LNCaP clone FGC (cell line): Measurements from ENCODE around the gene SORT1.

Experiments
- DNase-seq: peaks from one replicate; pipeline ENCODE4 v3.0.0-alpha.2; 2011; ENCODE audit warnings: low read depth
- H3K4me3 ChIP-seq: 2 replicates; pipeline ENCODE4 v1.5.1; 2011; ENCODE audit warnings: mild to moderate bottlenecking, low read depth, low read length, control low read depth
- TF ChIP-seq, protein P1 (sequence below): IDR thresholded peaks from 2 replicates; pipeline ENCODE4 v1.5.1; 2012; ENCODE audit warnings: mild to moderate bottlenecking; ENCODE audit not compliant: control insufficient read depth, insufficient read depth; ENCODE audit errors: extremely low read depth

Gene SORT1

DNA sequence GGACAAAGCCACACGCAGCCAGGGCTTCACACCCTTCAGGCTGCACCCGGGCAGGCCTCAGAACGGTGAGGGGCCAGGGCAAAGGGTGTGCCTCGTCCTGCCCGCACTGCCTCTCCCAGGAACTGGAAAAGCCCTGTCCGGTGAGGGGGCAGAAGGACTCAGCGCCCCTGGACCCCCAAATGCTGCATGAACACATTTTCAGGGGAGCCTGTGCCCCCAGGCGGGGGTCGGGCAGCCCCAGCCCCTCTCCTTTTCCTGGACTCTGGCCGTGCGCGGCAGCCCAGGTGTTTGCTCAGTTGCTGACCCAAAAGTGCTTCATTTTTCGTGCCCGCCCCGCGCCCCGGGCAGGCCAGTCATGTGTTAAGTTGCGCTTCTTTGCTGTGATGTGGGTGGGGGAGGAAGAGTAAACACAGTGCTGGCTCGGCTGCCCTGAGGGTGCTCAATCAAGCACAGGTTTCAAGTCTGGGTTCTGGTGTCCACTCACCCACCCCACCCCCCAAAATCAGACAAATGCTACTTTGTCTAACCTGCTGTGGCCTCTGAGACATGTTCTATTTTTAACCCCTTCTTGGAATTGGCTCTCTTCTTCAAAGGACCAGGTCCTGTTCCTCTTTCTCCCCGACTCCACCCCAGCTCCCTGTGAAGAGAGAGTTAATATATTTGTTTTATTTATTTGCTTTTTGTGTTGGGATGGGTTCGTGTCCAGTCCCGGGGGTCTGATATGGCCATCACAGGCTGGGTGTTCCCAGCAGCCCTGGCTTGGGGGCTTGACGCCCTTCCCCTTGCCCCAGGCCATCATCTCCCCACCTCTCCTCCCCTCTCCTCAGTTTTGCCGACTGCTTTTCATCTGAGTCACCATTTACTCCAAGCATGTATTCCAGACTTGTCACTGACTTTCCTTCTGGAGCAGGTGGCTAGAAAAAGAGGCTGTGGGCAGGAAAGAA, 122.9 kb downstream of the SORT1 start:
- DNase-seq: no peak
- TF ChIP-seq, protein P1, sequence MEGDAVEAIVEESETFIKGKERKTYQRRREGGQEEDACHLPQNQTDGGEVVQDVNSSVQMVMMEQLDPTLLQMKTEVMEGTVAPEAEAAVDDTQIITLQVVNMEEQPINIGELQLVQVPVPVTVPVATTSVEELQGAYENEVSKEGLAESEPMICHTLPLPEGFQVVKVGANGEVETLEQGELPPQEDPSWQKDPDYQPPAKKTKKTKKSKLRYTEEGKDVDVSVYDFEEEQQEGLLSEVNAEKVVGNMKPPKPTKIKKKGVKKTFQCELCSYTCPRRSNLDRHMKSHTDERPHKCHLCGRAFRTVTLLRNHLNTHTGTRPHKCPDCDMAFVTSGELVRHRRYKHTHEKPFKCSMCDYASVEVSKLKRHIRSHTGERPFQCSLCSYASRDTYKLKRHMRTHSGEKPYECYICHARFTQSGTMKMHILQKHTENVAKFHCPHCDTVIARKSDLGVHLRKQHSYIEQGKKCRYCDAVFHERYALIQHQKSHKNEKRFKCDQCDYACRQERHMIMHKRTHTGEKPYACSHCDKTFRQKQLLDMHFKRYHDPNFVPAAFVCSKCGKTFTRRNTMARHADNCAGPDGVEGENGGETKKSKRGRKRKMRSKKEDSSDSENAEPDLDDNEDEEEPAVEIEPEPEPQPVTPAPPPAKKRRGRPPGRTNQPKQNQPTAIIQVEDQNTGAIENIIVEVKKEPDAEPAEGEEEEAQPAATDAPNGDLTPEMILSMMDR: no peak
- H3K4me3 ChIP-seq: no peak overlapping the region

DNA sequence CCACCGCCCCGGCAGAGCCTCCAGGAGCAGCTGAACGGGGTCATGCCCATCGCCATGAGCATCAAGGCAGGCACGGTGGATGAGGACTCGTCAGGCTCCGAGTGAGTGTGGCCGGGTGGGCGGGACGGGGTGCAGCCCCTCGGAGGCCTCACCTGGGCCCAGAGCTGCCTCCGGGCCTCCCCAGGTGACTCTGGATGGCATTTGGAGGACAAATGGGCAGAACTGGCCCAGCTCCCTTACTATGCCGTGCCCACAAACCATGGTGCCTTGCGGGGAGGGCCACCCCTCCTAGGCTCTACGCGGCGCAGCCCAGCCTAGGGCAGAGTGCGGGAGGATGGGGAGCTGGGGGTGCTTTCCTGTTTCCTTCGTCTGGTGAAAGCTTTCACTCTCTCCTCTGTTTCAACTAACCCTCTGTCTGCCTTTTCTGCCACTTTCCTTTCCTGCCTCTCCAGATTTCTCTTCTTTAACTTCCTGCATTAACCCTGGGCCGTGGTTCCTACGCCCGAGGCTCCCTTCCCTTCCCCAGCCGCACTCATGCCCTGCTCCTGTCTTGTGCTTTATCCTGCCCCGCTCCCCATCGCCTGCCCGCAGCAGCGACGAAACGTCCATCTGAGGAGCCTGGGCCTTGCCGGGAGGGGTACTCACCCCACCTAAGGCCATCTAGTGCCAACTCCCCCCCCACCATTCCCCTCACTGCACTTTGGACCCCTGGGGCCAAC, 124.0 kb downstream of the SORT1 start:
- TF ChIP-seq, protein P1: no peak
- no peak for DNase-seq
- H3K4me3 ChIP-seq: no peak overlapping the region

DNA sequence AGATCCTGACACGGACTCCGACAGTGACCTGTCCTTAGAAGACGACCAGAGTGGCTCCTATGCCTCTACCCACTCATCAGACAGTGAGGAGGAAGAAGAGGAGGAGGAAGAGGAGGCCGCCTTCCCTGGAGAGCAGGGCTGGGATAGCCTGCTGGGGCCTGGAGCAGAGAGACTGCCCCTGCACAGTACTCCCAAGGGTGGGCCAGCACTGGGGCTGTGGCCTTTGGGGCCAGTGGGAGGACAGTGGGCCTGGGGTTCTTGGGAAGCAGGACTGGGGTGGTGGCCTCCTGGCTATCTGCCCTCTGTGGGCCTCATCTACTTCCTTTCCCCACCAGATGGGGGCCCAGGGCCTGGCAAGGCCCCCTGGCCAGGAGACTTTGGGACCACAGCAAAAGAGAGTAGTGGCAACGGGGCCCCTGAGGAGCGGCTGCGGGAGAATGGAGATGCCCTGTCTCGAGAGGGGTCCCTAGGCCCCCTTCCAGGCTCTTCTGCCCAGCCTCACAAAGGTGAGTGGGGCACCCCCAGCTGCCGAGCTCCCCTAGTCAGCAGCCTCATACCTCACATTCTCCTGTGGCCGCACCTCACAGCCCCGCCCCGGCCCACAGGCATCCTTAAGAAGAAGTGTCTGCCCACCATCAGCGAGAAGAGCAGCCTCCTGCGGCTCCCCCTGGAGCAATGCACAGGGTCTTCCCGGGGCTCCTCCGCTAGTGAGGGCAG, 124.7 kb downstream of the SORT1 start:
- DNase-seq: no peak
- no peak overlapping the region for H3K4me3 ChIP-seq
- TF ChIP-seq, protein P1: no peak

DNA sequence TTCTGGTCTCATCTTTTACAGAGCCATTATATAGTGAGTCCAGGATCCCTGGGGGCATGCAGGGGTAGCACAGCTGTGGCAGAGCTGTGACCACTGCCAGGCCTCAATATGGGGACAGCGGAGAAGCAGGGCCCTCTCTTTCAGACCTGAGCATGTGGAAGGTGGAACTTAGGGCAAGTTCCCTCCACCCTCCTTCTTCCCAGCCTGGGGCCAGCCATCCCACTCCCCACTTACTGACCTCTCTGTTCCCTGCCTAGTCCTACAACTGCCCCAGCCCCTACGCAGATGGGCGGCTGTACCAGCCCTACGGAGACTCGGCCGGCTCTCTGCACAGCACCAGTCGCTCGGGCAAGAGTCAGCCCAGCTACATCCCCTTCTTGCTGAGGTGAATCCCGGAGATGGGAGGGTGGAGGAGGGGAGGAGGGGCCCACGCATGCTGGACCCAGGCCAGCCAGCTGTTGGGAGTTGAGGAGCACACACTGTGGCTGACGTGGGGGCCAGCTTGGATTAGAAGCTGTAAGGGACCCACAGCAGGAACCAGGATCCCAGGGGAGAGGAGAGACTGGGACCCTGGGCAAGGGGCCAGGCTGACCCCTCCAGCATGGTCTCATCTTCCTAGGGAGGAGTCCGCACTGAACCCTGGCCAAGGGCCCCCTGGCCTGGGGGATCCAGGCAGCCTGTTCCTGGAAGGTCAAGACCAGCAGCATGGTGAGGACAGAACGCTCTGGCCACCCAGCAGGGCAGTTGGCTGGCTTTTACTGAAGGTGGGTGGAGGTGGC, 125.5 kb downstream of the SORT1 start:
- no peak overlapping the region for H3K4me3 ChIP-seq
- TF ChIP-seq, protein P1: no peak
- DNase-seq: no peak

DNA sequence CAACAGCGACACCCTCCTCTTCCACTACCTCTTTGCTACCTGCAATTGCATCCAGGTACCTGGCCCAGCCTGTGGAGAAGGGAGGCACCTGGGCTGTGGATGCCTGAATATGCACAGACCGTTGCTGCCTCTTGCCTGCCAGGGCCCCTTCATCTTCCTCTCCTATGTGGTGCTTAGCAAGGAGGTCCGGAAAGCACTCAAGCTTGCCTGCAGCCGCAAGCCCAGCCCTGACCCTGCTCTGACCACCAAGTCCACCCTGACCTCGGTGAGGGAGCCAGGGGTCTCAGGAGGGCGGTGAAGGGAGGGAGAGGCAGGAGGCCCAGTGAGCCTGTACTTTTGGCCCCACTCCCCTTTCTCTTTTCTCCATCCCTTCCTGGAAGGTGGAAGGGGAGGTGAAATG, 126.3 kb downstream of the SORT1 start:
- no peak for DNase-seq
- TF ChIP-seq, protein P1: no peak
- H3K4me3 ChIP-seq: no peak overlapping the region
